Dedifferentiated amniotic fluid mesenchymal stem cell (primary cell): ENCODE data around the gene MARK1.
"Not testable (repeated sequence)": the region's sequence is repeated elsewhere in the genome, so short reads cannot be mapped to it uniquely, and the experiment has no call there.

Experiments used
- DNase-seq: peaks from one replicate; pipeline ENCODE4 v3.0.0-alpha.2; 2016; ENCODE audit errors: extremely low spot score

Gene MARK1

GRCh38 chr1:220528679-220529501 is 954 bp downstream of the MARK1 start:
- no peak for DNase-seq

- no peak for DNase-seq
These were observed 1.6 kb downstream of the MARK1 start for GRCh38 chr1:220529521-220530020.

- DNase-seq = no peak
These were observed 5.7 kb downstream of the MARK1 start for GRCh38 chr1:220533504-220534109.

- DNase-seq = no peak
These were observed 17.0 kb downstream of the MARK1 start for GRCh38 chr1:220544901-220545303.

- no peak for DNase-seq
These were observed 23.0 kb downstream of the MARK1 start for GRCh38 chr1:220550811-220551399.

GRCh38 chr1:220551718-220552117 is 23.8 kb downstream of the MARK1 start:
- DNase-seq = no peak

GRCh38 chr1:220552672-220553260 is 24.8 kb downstream of the MARK1 start:
- no peak for DNase-seq

- no peak for DNase-seq
These were observed 28.7 kb downstream of the MARK1 start for GRCh38 chr1:220556641-220557040.

- DNase-seq = no peak
These were observed 35.6 kb downstream of the MARK1 start for GRCh38 chr1:220563564-220563963.

GRCh38 chr1:220564216-220564615 is 36.3 kb downstream of the MARK1 start:
- no peak for DNase-seq

- DNase-seq = no peak
These were observed 37.7 kb downstream of the MARK1 start for GRCh38 chr1:220565670-220566069.

- no peak for DNase-seq
These were observed 38.9 kb downstream of the MARK1 start for GRCh38 chr1:220566869-220567268.

- DNase-seq = no peak
These were observed 44.5 kb downstream of the MARK1 start for GRCh38 chr1:220572416-220572815.

GRCh38 chr1:220573836-220574235 is 45.9 kb downstream of the MARK1 start:
- no peak for DNase-seq

GRCh38 chr1:220575718-220576497 is 48.0 kb downstream of the MARK1 start:
- DNase-seq = no peak

- DNase-seq = no peak
These were observed 50.0 kb downstream of the MARK1 start for GRCh38 chr1:220577926-220578325.

- no peak for DNase-seq
These were observed 51.4 kb downstream of the MARK1 start for GRCh38 chr1:220579317-220579716.

- DNase-seq = no peak
These were observed 64.8 kb downstream of the MARK1 start for GRCh38 chr1:220592714-220593113.

- DNase-seq = no peak
These were observed 66.4 kb downstream of the MARK1 start for GRCh38 chr1:220594356-220594755.

GRCh38 chr1:220595179-220595578 is 67.2 kb downstream of the MARK1 start:
- DNase-seq = no peak

- no peak for DNase-seq
These were observed 77.0 kb downstream of the MARK1 start for GRCh38 chr1:220604926-220605325.

GRCh38 chr1:220605651-220606050 is 77.7 kb downstream of the MARK1 start:
- not testable (repeated sequence) for DNase-seq
